Dendritic cell treated with granulocyte-macrophage colony-stimulating factor and Interleukin-4, amounts not matched to agents 40 ng/mL and 50 ng/mL, for 4 days (primary cell): Measurements from ENCODE around the gene FYCO1.

Experiments
- H3K27ac Mint-ChIP-seq: one replicate; pipeline ENCODE4 v1.8.0; 2022; ENCODE audit warnings: mild to moderate bottlenecking, mixed read lengths
- H3K27me3 Mint-ChIP-seq: one replicate; pipeline ENCODE4 v1.8.0; 2022; ENCODE audit warnings: mild to moderate bottlenecking, mixed read lengths
- H3K36me3 Mint-ChIP-seq: one replicate; pipeline ENCODE4 v1.8.0; 2022; ENCODE audit warnings: low read depth, mixed read lengths
- H3K4me1 Mint-ChIP-seq: one replicate; pipeline ENCODE4 v1.8.0; 2022; ENCODE audit warnings: low read depth, mixed read lengths
- H3K4me3 Mint-ChIP-seq: one replicate; pipeline ENCODE4 v1.8.0; 2022; ENCODE audit warnings: mild to moderate bottlenecking, moderate library complexity, mixed read lengths
- H3K9me3 Mint-ChIP-seq: one replicate; pipeline ENCODE4 v1.8.0; 2022; ENCODE audit warnings: mixed read lengths
- intact Hi-C: fragments of 100-400 bp; cut with micrococcal nuclease; formaldehyde crosslinking; loops from one replicate; pipeline ENCODE4 v1.15.0; 2022

FYCO1 gene

GRCh38 chr3:45972534-45973402 is 22.9 kb downstream of the FYCO1 start:
- Mint-ChIP-seq H3K27me3 (peaks cover 11% of the 10 kb centered on the region), H3K4me3 (peak overlapping the region; percentile 30), H3K4me1 (peaks cover 40% of the 10 kb centered on the region), H3K27ac (no peak overlapping the region), H3K9me3 (no peaks in the 10 kb centered on the region), H3K36me3 (peaks cover 56% of the 10 kb centered on the region)
- intact Hi-C loops, result no loop called here

- intact Hi-C loops, result no loop called here
- Mint-ChIP-seq H3K9me3 (no peaks in the 10 kb centered on the region), H3K36me3 (peaks cover 62% of the 10 kb centered on the region), H3K27me3 (peaks cover 10% of the 10 kb centered on the region), H3K4me1 (peaks cover 31% of the 10 kb centered on the region), H3K4me3 (no peak overlapping the region), H3K27ac (no peak overlapping the region)
Measured at GRCh38 chr3:45969953-45970352, 25.7 kb downstream of the FYCO1 start.

- Mint-ChIP-seq H3K4me3 (no peak overlapping the region), H3K27ac (no peak overlapping the region), H3K9me3 (no peaks in the 10 kb centered on the region), H3K27me3 (peaks cover 8% of the 10 kb centered on the region), H3K4me1 (peaks cover 31% of the 10 kb centered on the region), H3K36me3 (peaks cover 63% of the 10 kb centered on the region)
- intact Hi-C loops, result no loop called here
Measured at GRCh38 chr3:45969116-45969515, 26.5 kb downstream of the FYCO1 start.

GRCh38 chr3:45968706-45969105 is 26.9 kb downstream of the FYCO1 start:
- Mint-ChIP-seq H3K27ac (no peak overlapping the region), H3K27me3 (peaks cover 8% of the 10 kb centered on the region), H3K36me3 (peaks cover 68% of the 10 kb centered on the region), H3K9me3 (no peaks in the 10 kb centered on the region), H3K4me1 (peaks cover 30% of the 10 kb centered on the region), H3K4me3 (no peak overlapping the region)
- intact Hi-C loops, result no loop called here

GRCh38 chr3:45968149-45968548 is 27.5 kb downstream of the FYCO1 start:
- Mint-ChIP-seq H3K9me3 (no peaks in the 10 kb centered on the region), H3K27ac (no peak overlapping the region), H3K36me3 (peaks cover 73% of the 10 kb centered on the region), H3K27me3 (peaks cover 8% of the 10 kb centered on the region), H3K4me1 (peaks cover 24% of the 10 kb centered on the region), H3K4me3 (no peak overlapping the region)
- intact Hi-C loops, result no loop called here

- intact Hi-C loops, result no loop called here
- Mint-ChIP-seq H3K27ac (no peak overlapping the region), H3K36me3 (peaks cover 77% of the 10 kb centered on the region), H3K4me3 (no peak overlapping the region), H3K9me3 (no peaks in the 10 kb centered on the region), H3K4me1 (peaks cover 20% of the 10 kb centered on the region), H3K27me3 (peaks cover 8% of the 10 kb centered on the region)
Measured at GRCh38 chr3:45967724-45968123, 27.9 kb downstream of the FYCO1 start.

DNA sequence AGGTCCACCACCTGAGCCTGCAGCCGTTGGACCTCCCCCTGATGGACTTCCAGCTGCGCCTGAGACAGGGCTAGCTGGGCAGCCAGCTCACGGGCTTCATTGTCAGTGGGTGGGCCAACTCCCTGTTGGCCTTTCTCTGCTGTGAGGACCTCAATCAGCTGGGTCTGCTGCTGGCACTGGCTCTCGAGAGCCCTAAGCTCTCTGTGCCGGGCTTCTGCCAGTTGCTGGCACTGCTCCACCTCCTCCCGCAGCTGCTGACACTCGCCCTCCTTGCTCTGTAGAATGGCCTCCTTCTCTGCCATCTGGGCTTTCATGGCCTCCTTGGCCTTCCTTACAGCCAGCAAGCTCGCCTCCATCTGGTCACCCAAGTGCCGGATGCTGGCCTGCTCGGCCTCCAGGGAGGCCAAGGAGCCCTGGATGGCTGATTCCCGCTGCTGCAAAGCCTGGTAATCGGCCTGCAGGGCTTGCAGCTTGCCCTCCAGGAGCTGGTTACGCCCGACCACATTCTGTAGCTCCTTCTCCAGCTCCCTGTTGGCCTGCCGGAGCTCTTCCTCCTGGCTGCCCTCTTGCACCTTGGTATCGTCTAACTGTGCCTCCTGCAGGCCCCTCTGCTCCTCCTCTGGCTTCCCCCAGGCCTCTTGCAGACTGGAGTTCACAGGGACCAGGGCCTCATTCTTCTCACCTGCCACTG is 28.5 kb downstream of the FYCO1 start:
- Mint-ChIP-seq H3K27ac (no peak overlapping the region), H3K9me3 (no peaks in the 10 kb centered on the region), H3K4me1 (peaks cover 14% of the 10 kb centered on the region), H3K36me3 (peaks cover 84% of the 10 kb centered on the region), H3K27me3 (peaks cover 8% of the 10 kb centered on the region), H3K4me3 (no peak overlapping the region)
- intact Hi-C loops, result no loop called here

DNA sequence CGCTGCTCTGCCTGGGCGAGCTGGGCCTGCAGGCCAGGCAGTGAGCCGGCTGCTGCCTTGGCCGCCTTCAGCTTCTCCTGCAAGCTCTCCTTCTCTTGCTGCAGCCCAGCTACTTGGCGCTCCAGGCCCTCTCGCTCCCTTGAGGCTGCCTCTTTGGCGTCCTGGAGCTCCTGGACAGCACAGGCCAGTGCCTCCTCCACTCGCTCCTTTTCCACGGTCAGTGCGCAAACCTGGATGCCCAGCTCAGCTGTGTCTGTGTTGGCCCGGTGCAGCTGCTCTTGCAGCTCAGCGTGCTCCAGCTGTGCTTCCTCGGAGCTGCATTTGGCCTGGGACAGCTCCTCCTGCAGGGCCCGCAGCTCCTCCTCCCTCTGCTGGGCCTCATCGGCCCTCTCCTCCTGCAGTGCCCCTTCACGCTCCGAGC is 29.2 kb downstream of the FYCO1 start:
- Mint-ChIP-seq H3K36me3 (peaks cover 91% of the 10 kb centered on the region), H3K9me3 (no peaks in the 10 kb centered on the region), H3K4me3 (no peak overlapping the region), H3K27ac (no peak overlapping the region), H3K4me1 (peaks cover 9% of the 10 kb centered on the region), H3K27me3 (peaks cover 8% of the 10 kb centered on the region)
- intact Hi-C loops, result no loop called here

GRCh38 chr3:45965653-45966052 is 30.0 kb downstream of the FYCO1 start:
- no peaks in the 10 kb centered on the region for H3K9me3 Mint-ChIP-seq
- H3K27ac Mint-ChIP-seq, result no peak overlapping the region
- H3K4me1 Mint-ChIP-seq, result peaks cover 4% of the 10 kb centered on the region
- no peak overlapping the region for H3K4me3 Mint-ChIP-seq
- peaks cover 97% of the 10 kb centered on the region for H3K36me3 Mint-ChIP-seq
- H3K27me3 Mint-ChIP-seq, result peaks cover 8% of the 10 kb centered on the region
- intact Hi-C loops, result no loop called here

GRCh38 chr3:45965253-45965652 is 30.4 kb downstream of the FYCO1 start:
- H3K27ac Mint-ChIP-seq, result no peak overlapping the region
- H3K27me3 Mint-ChIP-seq, result peaks cover 7% of the 10 kb centered on the region
- H3K36me3 Mint-ChIP-seq, result peaks cover 97% of the 10 kb centered on the region
- H3K4me3 Mint-ChIP-seq, result no peak overlapping the region
- H3K4me1 Mint-ChIP-seq, result no peaks in the 10 kb centered on the region
- H3K9me3 Mint-ChIP-seq, result no peaks in the 10 kb centered on the region
- intact Hi-C loops, result no loop called here

- Mint-ChIP-seq H3K27me3 (peaks cover 7% of the 10 kb centered on the region), H3K4me1 (no peaks in the 10 kb centered on the region), H3K9me3 (no peaks in the 10 kb centered on the region), H3K27ac (no peak overlapping the region), H3K36me3 (peaks cover 97% of the 10 kb centered on the region), H3K4me3 (no peak overlapping the region)
- intact Hi-C loops, result no loop called here
Measured at GRCh38 chr3:45964139-45964538, 31.5 kb downstream of the FYCO1 start.

DNA sequence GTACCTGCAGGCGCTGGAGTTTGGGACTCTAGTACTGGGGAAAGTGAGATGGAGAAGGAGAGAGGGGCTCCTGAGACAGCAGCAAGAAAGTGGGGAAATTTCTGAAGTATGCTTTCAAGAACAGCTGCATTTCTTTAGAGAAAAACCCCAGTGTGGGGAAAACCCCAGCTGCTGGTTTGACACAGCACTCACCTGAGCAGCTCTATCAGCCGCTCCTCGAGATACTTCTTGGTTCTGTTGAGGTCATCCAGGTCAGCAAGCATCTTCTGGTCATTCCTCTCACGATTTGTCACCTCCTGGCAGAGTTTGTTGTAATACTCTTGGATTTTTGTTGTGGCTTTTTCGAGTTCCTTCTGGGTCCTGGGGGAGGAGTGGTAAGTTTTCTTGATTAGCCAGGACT is 33.6 kb downstream of the FYCO1 start:
- H3K27ac Mint-ChIP-seq, result no peak overlapping the region
- H3K27me3 Mint-ChIP-seq, result no peaks in the 10 kb centered on the region
- peaks cover 7% of the 10 kb centered on the region for H3K4me1 Mint-ChIP-seq
- peaks cover 100% of the 10 kb centered on the region for H3K36me3 Mint-ChIP-seq
- no peaks in the 10 kb centered on the region for H3K9me3 Mint-ChIP-seq
- no peak overlapping the region for H3K4me3 Mint-ChIP-seq
- intact Hi-C loops, result no loop called here

DNA sequence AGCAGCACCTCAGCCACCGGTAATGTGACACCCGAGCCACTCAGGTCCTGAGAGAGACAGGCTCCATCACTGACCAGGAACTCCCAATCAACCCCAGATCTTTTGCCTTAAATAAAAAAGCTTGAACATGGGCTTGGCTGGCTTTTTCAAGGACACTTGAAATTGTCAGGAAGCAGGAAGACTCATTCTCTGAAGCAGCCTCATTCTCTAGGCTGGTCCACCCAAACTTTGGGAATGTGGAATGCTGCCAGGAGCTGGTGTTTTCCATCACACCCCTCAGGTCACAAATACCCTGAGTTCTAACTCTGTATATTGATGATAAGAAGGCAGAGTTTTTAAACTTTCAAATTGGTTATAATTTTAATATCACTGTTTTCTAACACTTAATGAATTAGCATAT is 35.3 kb downstream of the FYCO1 start:
- H3K4me1 Mint-ChIP-seq, result peaks cover 7% of the 10 kb centered on the region
- intact Hi-C loops, result no loop called here
- H3K4me3 Mint-ChIP-seq, result no peak overlapping the region
- H3K27ac Mint-ChIP-seq, result no peak overlapping the region
- no peaks in the 10 kb centered on the region for H3K9me3 Mint-ChIP-seq
- peaks cover 93% of the 10 kb centered on the region for H3K36me3 Mint-ChIP-seq
- no peaks in the 10 kb centered on the region for H3K27me3 Mint-ChIP-seq

DNA sequence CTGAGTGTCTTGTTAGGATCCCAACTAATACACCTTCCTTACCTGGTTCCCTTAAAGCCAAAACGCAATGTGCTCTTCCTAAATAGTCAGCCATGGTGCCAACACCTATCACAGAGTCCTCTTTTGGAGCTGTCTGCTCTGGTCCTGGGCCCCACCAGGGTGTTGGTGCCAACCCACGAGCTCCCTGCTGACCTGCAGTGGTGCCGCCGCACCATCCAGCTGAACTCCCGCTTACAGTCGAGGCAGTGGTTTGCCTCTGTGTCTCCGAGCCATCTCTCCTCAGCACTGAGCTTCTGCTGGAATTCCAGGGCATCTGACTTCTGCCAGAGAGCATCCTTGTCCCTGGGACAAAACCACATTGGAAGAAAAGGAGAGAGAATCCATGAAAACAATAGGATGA is 36.4 kb downstream of the FYCO1 start:
- Mint-ChIP-seq H3K36me3 (peaks cover 93% of the 10 kb centered on the region), H3K4me1 (peaks cover 7% of the 10 kb centered on the region), H3K4me3 (no peak overlapping the region), H3K27ac (no peak overlapping the region), H3K9me3 (no peaks in the 10 kb centered on the region), H3K27me3 (no peaks in the 10 kb centered on the region)
- intact Hi-C loops, result no loop called here
